Umbilical cord (tissue), 2 donors: ENCODE data around the gene PPP1R37. TPM values are rescaled to one million over a fixed set of nuclear protein-coding genes. Genes with fewer than 3 reads are reported as not detected.

Source experiments
- DNase-seq: peaks from one replicate; pipeline ENCODE4 v3.0.0-alpha.2; 2015; ENCODE audit warnings: low spot score
- total RNA-seq: library from RNA; depleted of rRNA; stranded (reverse); fragments of >200 nt; gene quantifications from one replicate; pipeline ENCODE4 v1.2.3, GENCODE V29; 2014; ENCODE audit warnings: low replicate concordance; ENCODE audit not compliant: insufficient read depth

Gene PPP1R37
- total RNA-seq, 1 donor from 2014 or later = 40.2 TPM

- DNase-seq = no peak
Observed at GRCh38 chr19:45071545-45071938, 21.4 kb upstream of the PPP1R37 start.

- DNase-seq = no peak
Observed at GRCh38 chr19:45071969-45072790, 20.8 kb upstream of the PPP1R37 start.

GRCh38 chr19:45074744-45075300 lies 18.2 kb upstream of the PPP1R37 start:
- DNase-seq = no peak

GRCh38 chr19:45075301-45076028 lies 17.5 kb upstream of the PPP1R37 start:
- peak; percentile 69 for DNase-seq

- peak; percentile 49 for DNase-seq
Observed at GRCh38 chr19:45076029-45076850, 16.7 kb upstream of the PPP1R37 start, which contains the start of gene ZNF296. Gene ZNF296 (minus strand): TSS chr19:45076478. CDS start chr19:45076373, 105 bp downstream.

- DNase-seq = no peak
Observed at GRCh38 chr19:45076851-45077730, 15.9 kb upstream of the PPP1R37 start.

GRCh38 chr19:45078390-45079062 lies 14.5 kb upstream of the PPP1R37 start:
- no peak for DNase-seq

- DNase-seq = peak; percentile 57
Observed at GRCh38 chr19:45079063-45079910, 13.7 kb upstream of the PPP1R37 start, which contains the start of gene GEMIN7. Gene GEMIN7 (plus strand): TSS chr19:45079260. CDS start chr19:45090115, 10,855 bp downstream.

GRCh38 chr19:45079911-45080370 lies 13.0 kb upstream of the PPP1R37 start:
- no peak for DNase-seq

- DNase-seq = no peak
Observed at GRCh38 chr19:45082170-45082569, 10.8 kb upstream of the PPP1R37 start.

- no peak for DNase-seq
Observed at GRCh38 chr19:45086480-45086879, 6.5 kb upstream of the PPP1R37 start.

- no peak for DNase-seq
Observed at GRCh38 chr19:45087531-45087930, 5.4 kb upstream of the PPP1R37 start.

GRCh38 chr19:45090034-45090433 lies 2.9 kb upstream of the PPP1R37 start:
- no peak for DNase-seq

GRCh38 chr19:45090606-45091005 lies 2.4 kb upstream of the PPP1R37 start:
- no peak for DNase-seq

GRCh38 chr19:45091031-45091923 lies 1.7 kb upstream of the PPP1R37 start:
- DNase-seq = peak; percentile 100

GRCh38 chr19:45094137-45094536 lies 1.2 kb downstream of the PPP1R37 start:
- no peak for DNase-seq

GRCh38 chr19:45094707-45095106 lies 1.7 kb downstream of the PPP1R37 start:
- no peak for DNase-seq
